ENCODE data around the gene NAV2.
A peak's percentile ranks its signal among the peaks of the same experiment; 100 is the strongest.

Gene NAV2

DNA sequence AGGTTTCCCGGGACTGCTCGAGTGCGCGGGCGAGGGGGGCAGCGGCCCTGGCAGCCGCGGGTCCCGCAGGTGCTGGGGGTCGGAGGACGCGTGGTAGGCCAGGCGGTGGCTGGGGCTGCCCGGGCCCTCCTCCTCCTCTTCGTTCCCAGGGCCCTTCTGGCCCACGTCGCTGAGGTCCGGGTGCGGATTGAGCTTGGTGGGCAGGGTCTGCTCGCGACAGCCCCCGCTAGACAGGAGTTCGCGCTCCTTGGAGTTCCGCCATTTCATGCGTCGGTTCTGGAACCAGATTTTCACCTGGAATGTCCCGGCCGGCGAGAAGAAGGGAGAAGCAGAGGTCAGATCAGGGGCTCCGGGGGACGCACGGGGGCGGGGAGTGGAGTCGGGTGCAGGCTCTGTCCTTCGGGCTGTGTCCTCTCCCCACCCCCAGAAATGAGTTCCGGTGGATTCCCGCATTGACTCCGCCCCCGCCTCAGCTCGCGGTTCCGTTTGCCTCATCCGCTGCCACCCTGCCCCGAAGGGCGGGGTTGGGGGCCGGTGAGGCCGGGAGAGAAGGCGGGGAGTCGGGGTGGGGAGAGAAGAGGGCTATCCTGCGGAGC lies 443.7 kb downstream of the NAV2 start:
- Histone ChIP-seq H3K4me3 (no peak overlapping the region), H3K27ac (no peak overlapping the region), H3K36me3 (ENCODE audit: insufficient read depth, low read length) (no peaks in the 10 kb centered on the region), H3K9ac (ENCODE audit: insufficient read length) (no peak overlapping the region), H3K9me3 (ENCODE audit: low read depth, low read length) (no peaks in the 10 kb centered on the region)
- TF ChIP-seq FOXP2 (optimal IDR thresholded peaks at IDR 0.05; ENCODE audit: control extremely low read depth, extremely low read length, insufficient read depth) (no peak), EZH2 (IDR thresholded peaks at IDR 0.05) (no peak), POLR2AphosphoS5 (IDR thresholded peaks at IDR 0.05; ENCODE audit: borderline replicate concordance, low read depth, low read length) (no peak)
- no peak for DNase-seq (ENCODE audit: low read depth, low spot score)

DNA sequence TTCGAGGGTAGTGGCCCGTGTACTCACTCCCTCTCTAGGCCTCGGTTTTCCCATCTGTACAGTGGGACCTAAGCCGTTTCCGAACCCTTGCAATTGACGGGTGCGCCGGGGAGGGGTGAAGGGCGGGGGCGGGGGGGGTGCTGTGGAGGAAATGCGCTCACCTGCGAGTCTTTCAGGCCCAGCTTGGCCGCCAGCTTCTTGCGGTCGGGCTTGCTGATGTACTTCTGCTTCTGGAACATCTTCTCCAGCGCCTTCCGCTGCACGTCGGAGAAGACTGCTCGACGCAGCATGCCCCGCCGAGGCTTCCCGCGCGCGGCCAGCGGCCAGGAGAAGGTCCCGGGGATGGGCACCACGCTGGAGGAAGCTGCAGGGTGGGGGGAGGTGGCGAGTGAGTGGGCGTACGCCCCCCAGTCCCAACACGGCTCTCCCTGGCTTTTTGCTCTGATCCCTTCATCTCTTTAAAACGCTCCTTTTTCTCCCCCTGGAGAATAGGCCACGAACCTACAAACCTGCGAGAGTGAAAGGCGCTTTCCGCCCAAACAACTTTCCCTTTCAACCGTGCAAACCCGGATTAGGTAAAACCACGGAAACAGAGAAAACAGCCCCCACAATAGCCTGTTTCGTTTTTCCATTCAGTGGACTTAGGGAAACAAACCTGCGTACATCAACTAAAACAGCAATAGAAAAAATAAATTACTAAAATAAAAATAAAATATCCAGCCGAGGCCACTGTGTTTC lies 444.4 kb downstream of the NAV2 start:
- no peak overlapping the region for H3K9ac ChIP-seq (ENCODE audit: insufficient read length)
- no peak for DNase-seq (ENCODE audit: low read depth, low spot score)
- no peak for TF ChIP-seq FOXP2 (optimal IDR thresholded peaks at IDR 0.05; ENCODE audit: control extremely low read depth, extremely low read length, insufficient read depth)
- TF ChIP-seq EZH2 (IDR thresholded peaks at IDR 0.05): peak; percentile 85
- TF ChIP-seq POLR2AphosphoS5 (IDR thresholded peaks at IDR 0.05; ENCODE audit: borderline replicate concordance, low read depth, low read length): no peak
- no peaks in the 10 kb centered on the region for H3K36me3 ChIP-seq (ENCODE audit: insufficient read depth, low read length)
- no peaks in the 10 kb centered on the region for H3K9me3 ChIP-seq (ENCODE audit: low read depth, low read length)
- no peak overlapping the region for H3K4me3 ChIP-seq
- H3K27ac ChIP-seq: no peak overlapping the region

DNA sequence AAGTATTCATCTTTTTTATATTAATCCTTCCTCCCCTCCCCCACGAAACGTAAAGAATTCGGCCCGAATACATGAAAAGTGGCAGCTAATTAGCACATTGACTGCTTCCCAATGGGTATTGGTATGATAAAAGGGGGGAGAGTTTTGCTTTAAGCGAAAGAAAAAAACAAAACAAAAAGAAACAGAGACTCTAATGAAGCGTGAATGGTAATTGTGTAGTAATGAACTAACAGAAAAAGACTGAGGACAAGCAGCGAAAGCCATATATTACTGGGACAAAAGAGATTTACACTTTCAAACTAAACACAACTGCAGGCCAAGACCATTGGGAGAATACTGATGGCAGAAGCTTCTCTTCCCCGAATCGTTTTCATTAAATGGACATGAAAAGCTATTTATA lies 445.1 kb downstream of the NAV2 start:
- Histone ChIP-seq H3K36me3 (ENCODE audit: insufficient read depth, low read length) (no peaks in the 10 kb centered on the region), H3K4me3 (no peak overlapping the region), H3K9ac (ENCODE audit: insufficient read length) (no peak overlapping the region), H3K27ac (no peak overlapping the region), H3K9me3 (ENCODE audit: low read depth, low read length) (no peaks in the 10 kb centered on the region)
- no peak for DNase-seq (ENCODE audit: low read depth, low spot score)
- no peak for TF ChIP-seq FOXP2 (optimal IDR thresholded peaks at IDR 0.05; ENCODE audit: control extremely low read depth, extremely low read length, insufficient read depth)
- TF ChIP-seq POLR2AphosphoS5 (IDR thresholded peaks at IDR 0.05; ENCODE audit: borderline replicate concordance, low read depth, low read length): no peak

DNA sequence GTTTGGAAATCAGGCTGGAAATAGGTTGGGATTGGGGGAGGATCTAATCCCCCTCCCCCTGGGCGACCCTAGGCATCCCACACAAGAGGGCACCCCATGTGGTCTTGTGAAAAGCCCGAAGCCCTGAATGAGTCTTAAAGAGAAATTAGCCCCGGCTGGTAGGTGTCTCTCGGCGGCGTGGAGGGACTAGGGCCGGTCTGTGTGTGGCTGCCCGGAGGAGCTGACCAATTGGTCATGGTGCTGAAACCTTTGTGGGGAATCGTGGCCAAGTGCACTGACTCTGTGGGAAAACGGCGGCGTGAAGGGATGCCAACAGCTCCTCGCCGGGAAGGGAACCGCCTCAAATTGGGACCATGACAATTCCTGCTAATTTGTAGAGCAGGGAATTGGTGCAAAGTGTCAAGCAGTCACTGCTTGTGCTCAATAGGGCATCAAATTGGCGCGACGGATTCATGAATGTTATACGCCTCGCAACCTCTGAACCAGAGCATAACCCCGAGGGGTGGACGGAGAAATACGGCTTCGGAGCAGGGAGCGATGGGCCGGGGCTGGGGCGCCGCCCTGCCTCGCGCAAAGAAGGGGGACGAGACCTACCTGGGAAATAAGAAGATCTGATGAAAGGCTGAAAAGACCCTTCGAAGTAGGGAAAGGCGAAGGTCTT lies 446.1 kb downstream of the NAV2 start:
- no peak for DNase-seq (ENCODE audit: low read depth, low spot score)
- no peak overlapping the region for H3K4me3 ChIP-seq

DNA sequence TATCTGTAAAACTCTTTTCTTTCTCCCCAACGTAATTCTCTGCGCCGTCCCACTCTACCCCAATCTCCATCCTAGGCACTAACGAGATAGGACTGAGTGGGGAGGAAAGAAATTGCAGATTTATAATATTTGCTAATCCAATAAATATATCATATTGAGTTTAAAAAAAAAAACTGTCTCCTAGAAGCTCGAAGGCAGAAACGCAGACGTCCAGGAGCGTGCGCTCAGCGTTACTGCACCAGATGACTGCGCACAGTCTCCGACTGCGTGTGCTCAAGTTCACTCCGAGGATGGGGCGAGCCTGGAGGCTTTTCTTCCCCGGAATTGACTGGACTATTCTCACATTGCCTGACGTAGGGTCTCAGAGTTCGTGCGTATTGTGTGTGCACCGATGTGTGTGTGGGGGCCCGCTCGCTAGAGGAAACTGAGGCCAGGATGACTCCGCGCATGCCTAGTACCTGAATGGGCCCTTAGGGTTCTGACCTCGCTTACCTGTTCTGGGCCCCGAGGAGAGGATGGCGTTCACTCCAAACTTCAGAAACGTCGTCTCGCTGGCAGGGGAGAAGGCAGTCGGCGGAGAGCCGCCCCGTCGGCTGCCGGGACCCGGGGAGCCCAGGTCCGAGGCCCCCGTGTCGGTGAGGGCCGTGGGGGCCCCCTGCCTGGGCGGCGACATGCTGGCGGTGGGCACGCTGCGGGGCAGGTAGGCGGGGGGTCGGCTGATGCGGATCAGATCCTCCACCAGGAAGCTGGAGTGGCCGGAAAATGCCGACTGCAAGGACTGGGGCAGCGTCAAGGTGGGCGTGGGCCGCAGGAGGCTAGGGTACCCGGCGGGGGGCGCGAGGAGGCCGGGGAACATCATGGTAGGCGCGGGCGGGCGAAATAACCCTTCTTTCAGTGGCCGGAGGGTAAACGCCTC lies 447.1 kb downstream of the NAV2 start:
- Histone ChIP-seq H3K27ac (no peak overlapping the region), H3K9ac (ENCODE audit: insufficient read length) (no peak overlapping the region), H3K9me3 (ENCODE audit: low read depth, low read length) (no peaks in the 10 kb centered on the region), H3K36me3 (ENCODE audit: insufficient read depth, low read length) (no peaks in the 10 kb centered on the region), H3K4me3 (no peak overlapping the region)
- TF ChIP-seq FOXP2 (optimal IDR thresholded peaks at IDR 0.05; ENCODE audit: control extremely low read depth, extremely low read length, insufficient read depth) (no peak), EZH2 (IDR thresholded peaks at IDR 0.05) (no peak), POLR2AphosphoS5 (IDR thresholded peaks at IDR 0.05; ENCODE audit: borderline replicate concordance, low read depth, low read length) (no peak)
- DNase-seq (ENCODE audit: low read depth, low spot score): no peak

More for the DNA sequence above, 446.1 kb downstream of the NAV2 start:
- H3K9me3 ChIP-seq (ENCODE audit: low read depth, low read length): no peaks in the 10 kb centered on the region
- H3K36me3 ChIP-seq (ENCODE audit: insufficient read depth, low read length): no peaks in the 10 kb centered on the region
- H3K9ac ChIP-seq (ENCODE audit: insufficient read length): no peak overlapping the region
- TF ChIP-seq FOXP2 (optimal IDR thresholded peaks at IDR 0.05; ENCODE audit: control extremely low read depth, extremely low read length, insufficient read depth): no peak
- TF ChIP-seq EZH2 (IDR thresholded peaks at IDR 0.05): no peak
- no peak for TF ChIP-seq POLR2AphosphoS5 (IDR thresholded peaks at IDR 0.05; ENCODE audit: borderline replicate concordance, low read depth, low read length)
- no peak overlapping the region for H3K27ac ChIP-seq

DNA sequence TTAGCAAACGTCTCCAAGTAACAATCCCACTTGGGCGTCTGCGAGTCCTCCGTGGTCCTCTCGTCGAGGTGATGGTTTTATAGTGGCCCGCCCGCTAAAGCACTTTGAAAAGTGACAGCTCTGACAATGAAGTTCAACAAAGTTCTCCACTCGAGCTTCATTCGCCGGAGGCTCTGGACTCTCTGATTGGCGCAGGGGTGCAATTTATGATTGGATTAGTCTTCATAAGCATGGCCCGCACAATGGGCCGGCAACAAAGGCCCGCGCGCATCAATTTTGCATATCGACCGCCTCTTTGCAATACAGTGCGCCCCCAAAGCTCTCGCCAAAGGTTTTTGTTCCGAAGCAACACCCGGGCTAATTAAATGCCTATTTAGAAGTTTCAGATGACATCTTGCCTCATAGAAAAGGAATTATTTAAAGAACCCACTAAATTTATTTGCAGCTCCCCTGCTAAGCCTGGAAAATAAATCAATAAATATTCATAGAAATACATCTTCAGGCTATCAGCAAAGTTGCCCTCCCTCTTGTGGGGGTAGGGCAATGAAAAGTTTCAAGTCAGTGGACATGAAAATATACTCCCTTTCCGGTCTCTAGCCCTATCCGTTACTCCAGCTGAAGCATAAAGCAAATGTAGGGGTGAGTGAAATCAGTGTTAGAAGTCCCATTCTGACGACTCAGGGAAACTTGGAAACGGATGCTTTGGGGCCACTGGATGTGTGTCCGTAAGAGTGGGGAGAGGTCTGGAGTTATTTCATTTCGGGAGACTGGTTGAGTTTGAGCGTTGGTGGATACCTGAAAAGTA lies 448.0 kb downstream of the NAV2 start, which contains the start of gene DBX1:
TSS of gene DBX1 (minus strand) at position 51 of the 805 bp plus-strand sequence. CDS start 151 bp downstream, outside the sequence.
- Histone ChIP-seq H3K36me3 (ENCODE audit: insufficient read depth, low read length) (no peaks in the 10 kb centered on the region), H3K9ac (ENCODE audit: insufficient read length) (no peak within 1 kb of the TSS), H3K27ac (no peak within 1 kb of the TSS), H3K9me3 (ENCODE audit: low read depth, low read length) (no peaks in the 10 kb centered on the region), H3K4me3 (no peak within 1 kb of the TSS)
- DNase-seq (ENCODE audit: low read depth, low spot score): no peak
- TF ChIP-seq FOXP2 (optimal IDR thresholded peaks at IDR 0.05; ENCODE audit: control extremely low read depth, extremely low read length, insufficient read depth) (no peak), EZH2 (IDR thresholded peaks at IDR 0.05) (no peak), POLR2AphosphoS5 (IDR thresholded peaks at IDR 0.05; ENCODE audit: borderline replicate concordance, low read depth, low read length) (no peak)

DNA sequence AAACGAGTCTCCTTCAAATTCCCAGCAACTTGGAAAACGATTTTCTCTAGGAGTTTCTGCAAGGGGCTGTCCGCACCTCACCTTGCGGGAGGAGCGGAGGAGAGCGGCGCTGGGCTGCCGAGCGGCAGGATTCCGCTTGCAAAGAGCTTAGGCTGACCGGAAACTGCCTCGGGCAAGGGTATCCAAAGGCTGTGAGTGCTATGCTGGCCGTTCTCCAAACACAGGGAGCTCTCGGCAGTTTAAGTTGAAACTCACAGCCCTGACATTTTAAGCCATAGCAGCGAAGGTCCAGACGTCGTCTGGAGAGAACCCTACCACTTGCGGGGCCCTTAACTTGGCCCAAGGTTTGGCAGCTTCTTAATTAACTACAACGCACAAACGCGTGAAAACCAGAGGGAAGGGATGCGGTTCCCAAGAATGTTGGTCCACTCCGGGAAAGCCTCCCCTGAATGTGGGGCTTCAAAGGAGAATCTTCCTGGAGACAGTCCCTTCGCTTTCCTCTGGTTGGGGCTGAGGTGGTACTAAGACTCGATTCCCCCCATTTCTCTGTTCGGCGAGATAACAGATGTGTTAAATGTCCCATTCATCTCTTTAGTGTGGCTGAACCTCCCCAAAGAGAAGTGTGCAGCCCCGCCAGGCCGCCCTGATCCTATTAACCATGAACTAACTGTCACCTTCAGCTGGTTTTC lies 448.7 kb downstream of the NAV2 start:
- no peak for DNase-seq (ENCODE audit: low read depth, low spot score)
- H3K9me3 ChIP-seq (ENCODE audit: low read depth, low read length): no peaks in the 10 kb centered on the region
- no peak overlapping the region for H3K4me3 ChIP-seq
- no peak overlapping the region for H3K27ac ChIP-seq
- TF ChIP-seq POLR2AphosphoS5 (IDR thresholded peaks at IDR 0.05; ENCODE audit: borderline replicate concordance, low read depth, low read length) (no peak), EZH2 (IDR thresholded peaks at IDR 0.05) (no peak), FOXP2 (optimal IDR thresholded peaks at IDR 0.05; ENCODE audit: control extremely low read depth, extremely low read length, insufficient read depth) (no peak)
- no peak overlapping the region for H3K9ac ChIP-seq (ENCODE audit: insufficient read length)
- H3K36me3 ChIP-seq (ENCODE audit: insufficient read depth, low read length): no peaks in the 10 kb centered on the region

Data from SK-N-MC (cell line).